ENCODE data around the gene LAMA2. TPM values are rescaled to one million over a fixed set of nuclear protein-coding genes. Genes with fewer than 3 reads are reported as not detected.
"Not testable (repeated sequence)": the region's sequence is repeated elsewhere in the genome, so short reads cannot be mapped to it uniquely, and the experiment has no call there.

The LAMA2 gene
- polyA plus RNA-seq, 1 donor from 2014 or later, result 0.05 TPM

DNA sequence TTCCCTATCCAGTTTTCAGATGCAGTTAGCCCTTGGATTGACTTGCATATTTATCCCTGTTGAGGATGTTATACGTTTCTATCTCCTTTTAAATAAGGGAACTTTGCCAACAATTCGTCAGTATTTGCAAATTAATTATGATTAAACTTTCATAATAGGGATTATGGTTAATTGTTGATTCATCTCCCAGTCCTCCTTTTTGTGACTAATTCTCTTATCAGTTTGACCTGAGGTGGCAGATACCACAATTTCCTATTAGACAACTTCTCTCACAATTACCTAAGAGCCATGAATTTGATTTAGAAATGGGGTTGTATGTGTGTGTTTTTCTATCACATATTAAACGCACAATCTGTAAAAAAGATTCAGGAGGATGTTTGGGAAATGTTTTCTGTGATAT, 172.9 kb downstream of the LAMA2 start:
- no peak overlapping the region for H3K27ac Mint-ChIP-seq
- no peaks in the 10 kb centered on the region for H3K36me3 Mint-ChIP-seq
- H3K27me3 Mint-ChIP-seq, result peaks cover 1% of the 10 kb centered on the region
- peaks cover 0 to 2% (median 1%) of the 10 kb centered on the region in 3 donors for H3K9me3 Mint-ChIP-seq
- no peak overlapping the region for H3K4me3 Mint-ChIP-seq
- H3K4me1 Mint-ChIP-seq, result peaks cover 0 to 2% (median 0%) of the 10 kb centered on the region in 3 donors

DNA sequence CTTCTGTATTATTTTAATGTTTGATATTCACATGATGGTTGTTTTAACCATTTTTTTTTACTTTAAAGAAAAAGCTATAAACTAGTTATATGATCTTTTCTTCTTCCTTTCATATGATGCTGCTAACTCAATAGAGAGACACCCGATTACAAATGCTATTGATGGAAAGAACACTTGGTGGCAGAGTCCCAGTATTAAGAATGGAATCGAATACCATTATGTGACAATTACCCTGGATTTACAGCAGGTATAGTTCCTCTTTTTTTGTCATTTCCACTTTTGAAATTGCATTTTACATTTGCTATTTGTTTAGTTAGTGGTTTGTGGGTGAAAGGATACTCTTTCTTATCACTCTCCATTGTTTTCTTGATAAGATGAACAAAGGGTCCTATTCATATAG, 176.7 kb downstream of the LAMA2 start:
- H3K27me3 Mint-ChIP-seq, result no peaks in the 10 kb centered on the region
- no peaks in the 10 kb centered on the region for H3K9me3 Mint-ChIP-seq
- no peak overlapping the region for H3K4me3 Mint-ChIP-seq
- no peaks in the 10 kb centered on the region for H3K36me3 Mint-ChIP-seq
- H3K4me1 Mint-ChIP-seq, result no peaks in the 10 kb centered on the region
- H3K27ac Mint-ChIP-seq, result no peak overlapping the region

- no peaks in the 10 kb centered on the region for H3K36me3 Mint-ChIP-seq
- H3K4me1 Mint-ChIP-seq, result no peaks in the 10 kb centered on the region
- no peaks in the 10 kb centered on the region for H3K27me3 Mint-ChIP-seq
- H3K27ac Mint-ChIP-seq, result no peak overlapping the region
- H3K4me3 Mint-ChIP-seq, result no peak overlapping the region
- H3K9me3 Mint-ChIP-seq, result peaks cover 0 to 5% (median 0%) of the 10 kb centered on the region in 3 donors
Observed at GRCh38 chr6:129069006-129069405, 186.1 kb downstream of the LAMA2 start.

DNA sequence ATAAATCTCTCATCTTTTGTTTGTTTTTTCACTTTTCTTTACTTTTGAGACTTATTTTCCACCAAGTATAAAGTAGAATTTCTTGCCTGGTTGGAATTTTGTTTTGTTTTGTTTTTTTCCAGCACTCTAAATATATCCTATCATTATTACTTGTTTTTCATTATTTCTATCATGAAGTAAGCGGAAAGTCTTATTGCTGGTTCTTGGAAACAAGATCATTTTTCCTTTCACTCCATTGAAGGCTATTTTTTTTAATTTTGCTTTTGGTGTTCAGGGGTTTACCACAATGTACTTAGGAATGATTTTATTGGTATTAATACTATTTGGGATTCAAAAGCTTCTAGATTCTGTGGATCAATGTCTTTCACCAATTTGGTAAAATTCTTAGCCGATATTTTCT, 190.1 kb downstream of the LAMA2 start:
- H3K9me3 Mint-ChIP-seq, result peaks cover 0 to 3% (median 0%) of the 10 kb centered on the region in 3 donors
- H3K36me3 Mint-ChIP-seq, result no peaks in the 10 kb centered on the region
- H3K27ac Mint-ChIP-seq, result no peak overlapping the region

DNA sequence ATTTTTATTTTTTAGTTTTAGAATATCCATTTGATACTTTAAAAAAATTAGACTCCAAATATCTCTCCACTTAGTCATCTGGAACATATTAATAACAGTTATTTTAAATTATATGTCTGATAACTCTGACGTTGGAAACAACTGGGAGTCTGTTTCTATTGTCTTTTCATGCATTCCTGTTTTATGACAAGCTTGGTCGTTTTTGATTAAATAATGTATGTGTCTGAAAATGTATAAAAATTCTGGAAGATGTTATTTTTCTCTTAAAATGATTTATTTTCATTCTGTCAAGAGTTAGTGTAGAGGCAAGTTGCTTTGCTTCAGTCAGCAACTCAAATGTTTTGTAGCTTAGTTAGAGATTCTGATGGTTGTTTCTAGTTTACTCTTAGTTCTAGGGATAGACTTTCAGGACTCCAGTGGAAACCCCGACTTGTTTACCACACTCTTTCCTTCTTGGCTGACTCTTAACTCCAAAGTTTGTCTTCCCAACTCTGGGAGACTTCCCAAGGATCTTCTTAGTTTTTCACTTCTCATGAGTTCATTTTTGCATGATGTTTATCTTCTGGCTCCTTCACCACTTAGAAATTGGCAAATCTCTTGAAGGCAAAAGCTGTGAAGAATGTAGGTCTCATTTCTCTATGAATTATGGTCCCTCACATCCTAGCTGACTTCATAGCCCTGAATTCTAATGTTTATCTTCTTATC, 190.9 kb downstream of the LAMA2 start:
- Mint-ChIP-seq H3K27ac (no peak overlapping the region), H3K9me3 (peaks cover 0 to 3% (median 2%) of the 10 kb centered on the region in 3 donors), H3K4me3 (no peak overlapping the region), H3K36me3 (no peaks in the 10 kb centered on the region), H3K27me3 (no peaks in the 10 kb centered on the region), H3K4me1 (no peaks in the 10 kb centered on the region)

More for the DNA sequence above, 190.1 kb downstream of the LAMA2 start:
- Mint-ChIP-seq H3K27me3 (no peaks in the 10 kb centered on the region), H3K4me3 (no peak overlapping the region), H3K4me1 (no peaks in the 10 kb centered on the region)

DNA sequence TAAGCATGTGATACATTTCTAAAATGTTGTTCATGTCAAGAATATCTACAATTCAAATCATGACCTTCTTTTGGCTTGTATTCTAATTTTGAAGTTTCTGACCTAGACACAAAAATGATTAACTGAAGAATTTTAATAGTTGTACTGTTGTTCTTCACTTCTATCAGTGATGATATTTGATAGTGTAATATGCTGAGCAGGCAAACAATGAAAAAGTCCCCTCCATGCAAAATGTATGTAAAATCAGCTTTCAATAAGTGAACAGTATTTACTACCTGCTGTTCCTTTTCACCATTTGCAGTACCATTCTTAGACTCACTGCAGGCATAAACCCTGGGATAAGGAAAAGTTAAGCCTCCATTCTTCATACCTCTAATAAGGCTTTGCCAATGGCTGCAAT, 201.5 kb downstream of the LAMA2 start:
- H3K36me3 Mint-ChIP-seq, result no peaks in the 10 kb centered on the region
- peaks cover 0 to 9% (median 2%) of the 10 kb centered on the region in 3 donors for H3K9me3 Mint-ChIP-seq
- H3K4me3 Mint-ChIP-seq, result no peak overlapping the region
- H3K4me1 Mint-ChIP-seq, result no peaks in the 10 kb centered on the region
- H3K27me3 Mint-ChIP-seq, result no peaks in the 10 kb centered on the region
- no peak overlapping the region for H3K27ac Mint-ChIP-seq

DNA sequence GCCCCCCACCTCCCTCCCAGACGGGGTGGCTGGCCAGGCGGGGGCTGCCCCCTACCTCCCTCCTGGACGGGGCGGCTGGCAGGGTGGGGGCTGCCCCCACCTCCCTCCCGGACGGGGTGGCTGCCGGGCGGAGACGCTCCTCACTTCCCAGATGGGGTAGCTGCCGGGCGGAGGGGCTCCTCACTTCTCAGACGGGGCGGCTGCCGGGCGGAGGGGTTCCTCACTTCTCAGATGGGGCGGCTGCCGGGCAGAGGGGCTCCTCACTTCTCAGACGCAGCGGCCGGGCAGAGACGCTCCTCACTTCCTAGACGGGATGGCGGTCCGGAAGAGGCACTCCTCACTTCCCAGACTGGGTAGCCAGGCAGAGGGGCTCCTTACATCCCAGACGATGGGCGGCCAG, 205.5 kb downstream of the LAMA2 start:
- not testable (repeated sequence) for H3K36me3 Mint-ChIP-seq, H3K9me3 Mint-ChIP-seq, H3K4me1 Mint-ChIP-seq, H3K27me3 Mint-ChIP-seq, H3K27ac Mint-ChIP-seq, H3K4me3 Mint-ChIP-seq

GRCh38 chr6:129089357-129089756, 206.4 kb downstream of the LAMA2 start:
- no peaks in the 10 kb centered on the region for H3K36me3 Mint-ChIP-seq
- H3K27ac Mint-ChIP-seq, result no peak overlapping the region
- H3K4me3 Mint-ChIP-seq, result no peak overlapping the region
- peaks cover 0 to 1% (median 0%) of the 10 kb centered on the region in 3 donors for H3K4me1 Mint-ChIP-seq
- H3K9me3 Mint-ChIP-seq, result peaks cover 0 to 5% (median 2%) of the 10 kb centered on the region in 3 donors
- H3K27me3 Mint-ChIP-seq, result no peaks in the 10 kb centered on the region

GRCh38 chr6:129094147-129094546, 211.2 kb downstream of the LAMA2 start:
- Mint-ChIP-seq H3K4me3 (no peak overlapping the region), H3K27ac (no peak overlapping the region)

DNA sequence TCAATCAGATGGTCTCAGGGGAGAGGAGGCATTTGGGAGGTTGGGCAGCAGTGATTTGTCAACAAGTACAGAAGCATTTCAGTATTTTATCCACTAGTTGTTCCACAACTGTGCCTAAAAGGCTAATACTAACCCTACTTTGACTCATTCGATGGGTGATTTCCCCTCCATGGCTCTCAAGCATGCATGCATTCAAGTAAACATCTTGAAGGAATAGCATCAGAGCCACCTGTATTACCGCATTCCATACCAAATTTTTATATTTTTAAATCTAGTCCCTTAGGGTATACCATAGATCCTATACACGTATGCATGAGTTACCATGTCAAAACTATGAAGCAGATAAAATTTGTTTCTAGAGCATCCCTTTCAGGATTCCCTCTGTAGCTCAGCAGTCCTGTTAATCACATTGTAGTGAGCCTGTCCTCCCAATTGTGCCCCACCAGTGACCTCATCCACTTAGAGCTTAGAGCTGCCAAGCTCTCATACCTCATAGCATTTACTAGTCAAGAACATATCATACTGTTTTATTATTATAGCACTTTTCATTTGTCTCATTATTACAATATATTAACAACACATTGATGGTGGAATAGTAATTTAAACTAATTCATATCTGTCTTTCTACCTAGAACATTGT, 213.8 kb downstream of the LAMA2 start:
- peaks cover 0 to 2% (median 0%) of the 10 kb centered on the region in 3 donors for H3K9me3 Mint-ChIP-seq

More at GRCh38 chr6:129094147-129094546, 211.2 kb downstream of the LAMA2 start:
- no peaks in the 10 kb centered on the region for H3K36me3 Mint-ChIP-seq
- peaks cover 0 to 1% (median 0%) of the 10 kb centered on the region in 3 donors for H3K4me1 Mint-ChIP-seq
- H3K27me3 Mint-ChIP-seq, result no peaks in the 10 kb centered on the region
- peaks cover 0 to 1% (median 0%) of the 10 kb centered on the region in 3 donors for H3K9me3 Mint-ChIP-seq

GRCh38 chr6:129098061-129098553, 215.2 kb downstream of the LAMA2 start:
- Mint-ChIP-seq H3K9me3 (peaks cover 0 to 2% (median 0%) of the 10 kb centered on the region in 3 donors), H3K27ac (no peak overlapping the region), H3K4me1 (peaks cover 0 to 6% (median 6%) of the 10 kb centered on the region in 3 donors), H3K27me3 (no peaks in the 10 kb centered on the region), H3K36me3 (no peaks in the 10 kb centered on the region), H3K4me3 (no peak overlapping the region)

More for the DNA sequence above, 213.8 kb downstream of the LAMA2 start:
- H3K36me3 Mint-ChIP-seq, result no peaks in the 10 kb centered on the region
- H3K4me1 Mint-ChIP-seq, result peaks cover 0 to 6% (median 6%) of the 10 kb centered on the region in 3 donors
- no peaks in the 10 kb centered on the region for H3K27me3 Mint-ChIP-seq
- H3K4me3 Mint-ChIP-seq, result no peak overlapping the region
- H3K27ac Mint-ChIP-seq, result no peak overlapping the region

DNA sequence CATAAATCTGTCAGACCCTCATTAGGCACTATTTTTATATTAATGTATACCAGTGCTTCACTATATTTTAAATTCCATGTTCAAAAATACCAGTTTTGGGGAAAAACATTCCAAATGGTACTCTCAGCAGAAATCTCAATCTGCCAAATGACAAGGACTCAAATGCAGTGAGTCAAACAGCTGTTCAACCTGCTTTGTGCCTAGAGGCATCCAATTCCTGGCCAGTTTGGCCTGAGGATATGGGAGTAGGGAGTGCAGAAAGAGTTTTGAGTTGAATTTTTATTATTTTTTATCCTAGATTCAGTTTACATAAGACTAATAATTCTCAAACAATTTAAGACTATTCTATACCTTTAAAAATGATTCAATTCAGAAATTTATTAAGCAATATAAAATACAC, 216.8 kb downstream of the LAMA2 start:
- no peak overlapping the region for H3K4me3 Mint-ChIP-seq
- H3K36me3 Mint-ChIP-seq, result no peaks in the 10 kb centered on the region
- H3K9me3 Mint-ChIP-seq, result peaks cover 0 to 2% (median 0%) of the 10 kb centered on the region in 3 donors
- H3K27ac Mint-ChIP-seq, result no peak overlapping the region
- peaks cover 1 to 10% (median 6%) of the 10 kb centered on the region in 3 donors for H3K4me1 Mint-ChIP-seq
- H3K27me3 Mint-ChIP-seq, result no peaks in the 10 kb centered on the region

GRCh38 chr6:129100164-129100563, 217.2 kb downstream of the LAMA2 start:
- Mint-ChIP-seq H3K27me3 (no peaks in the 10 kb centered on the region), H3K9me3 (peaks cover 0 to 2% (median 0%) of the 10 kb centered on the region in 3 donors), H3K27ac (no peak overlapping the region), H3K4me3 (no peak overlapping the region), H3K36me3 (no peaks in the 10 kb centered on the region), H3K4me1 (peaks cover 1 to 14% (median 6%) of the 10 kb centered on the region in 3 donors)

DNA sequence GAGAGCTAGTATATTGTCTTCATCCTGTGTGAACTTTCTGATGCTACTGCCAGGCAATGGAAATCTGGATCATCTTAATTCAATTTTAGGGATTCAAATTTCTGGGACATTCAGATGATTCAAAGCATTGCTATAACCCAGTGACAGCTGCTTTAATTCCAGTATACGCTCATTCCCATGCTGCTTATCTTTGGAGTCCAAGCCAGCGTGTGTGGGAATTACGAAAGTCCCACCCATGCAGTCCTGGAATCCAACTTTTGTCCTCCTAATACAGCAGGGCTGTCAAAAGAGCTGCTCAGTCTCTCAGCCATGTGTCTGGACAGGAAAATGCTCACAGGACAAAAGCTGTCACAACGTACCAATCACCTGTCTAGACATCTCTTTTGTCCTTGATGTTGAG, 219.8 kb downstream of the LAMA2 start:
- no peak overlapping the region for H3K27ac Mint-ChIP-seq

GRCh38 chr6:129104131-129104530, 221.2 kb downstream of the LAMA2 start:
- Mint-ChIP-seq H3K4me1 (peaks cover 11 to 21% (median 15%) of the 10 kb centered on the region in 3 donors), H3K27me3 (no peaks in the 10 kb centered on the region), H3K27ac (no peak overlapping the region), H3K36me3 (no peaks in the 10 kb centered on the region), H3K9me3 (peaks cover 0 to 2% (median 0%) of the 10 kb centered on the region in 3 donors), H3K4me3 (no peak overlapping the region)

More for the DNA sequence above, 219.8 kb downstream of the LAMA2 start:
- Mint-ChIP-seq H3K4me3 (no peak overlapping the region), H3K9me3 (peaks cover 0 to 2% (median 0%) of the 10 kb centered on the region in 3 donors), H3K36me3 (no peaks in the 10 kb centered on the region), H3K4me1 (peaks cover 11 to 21% (median 15%) of the 10 kb centered on the region in 3 donors), H3K27me3 (no peaks in the 10 kb centered on the region)
